GM23338 (cell line): Measurements from ENCODE around the gene RNF19B. TPM values are rescaled to one million over a fixed set of nuclear protein-coding genes. Genes with fewer than 3 reads are reported as not detected.
A peak's percentile ranks its signal among the peaks of the same experiment; 100 is the strongest.

Source experiments
- ATAC-seq: fragments of 200-7000 bp; cut with Tn5 transposase; 3 replicates; pipeline ENCODE4 v1.9.1; 2020
- DNase-seq: peaks from one replicate; pipeline ENCODE4 v3.0.0-alpha.2; 2015; ENCODE audit warnings: low spot score
- H2AFZ ChIP-seq: fragments of 200-600 bp; sonication (generic); 2 replicates; pipeline ENCODE4 v1.8.0; 2016; ENCODE audit warnings: antibody characterized with exemption, mild to moderate bottlenecking, moderate library complexity
- H3F3A ChIP-seq: fragments of 200-600 bp; sonication (generic); replicated peaks from 2 replicates; pipeline ENCODE4 v1.8.0; 2017; ENCODE audit warnings: antibody characterized with exemption, mixed run types, low read depth
- H3K27ac ChIP-seq: fragments of 200-600 bp; sonication (generic); 2 replicates; pipeline ENCODE4 v1.6.1; 2016; ENCODE audit warnings: low read depth
- H3K27me3 ChIP-seq: fragments of 200-600 bp; sonication (generic); 2 replicates; pipeline ENCODE4 v1.8.0; 2016; ENCODE audit warnings: mild to moderate bottlenecking, mixed run types, moderate library complexity; ENCODE audit not compliant: insufficient read depth
- H3K36me3 ChIP-seq: fragments of 200-600 bp; sonication (generic); 2 replicates; pipeline ENCODE4 v1.8.0; 2016; ENCODE audit warnings: mild to moderate bottlenecking; ENCODE audit not compliant: insufficient read depth
- H3K4me1 ChIP-seq: fragments of 200-600 bp; sonication (generic); 2 replicates; pipeline ENCODE4 v1.8.0; 2016; ENCODE audit warnings: mild to moderate bottlenecking, moderate library complexity; ENCODE audit not compliant: insufficient read depth
- H3K4me2 ChIP-seq: fragments of 200-600 bp; sonication (generic); 2 replicates; pipeline ENCODE4 v1.7.1; 2017; ENCODE audit warnings: mixed run types
- H3K4me3 ChIP-seq: fragments of 200-600 bp; sonication (generic); 2 replicates; pipeline ENCODE4 v1.6.1; 2016; ENCODE audit warnings: mixed run types
- H3K79me2 ChIP-seq: fragments of 200-600 bp; sonication (generic); replicated peaks from 2 replicates; pipeline ENCODE4 v1.8.0; 2017; ENCODE audit warnings: mild to moderate bottlenecking; ENCODE audit not compliant: insufficient read depth
- H3K9me2 ChIP-seq: fragments of 200-600 bp; sonication (generic); 2 replicates; pipeline ENCODE4 v1.8.0; 2017; ENCODE audit not compliant: insufficient read depth
- H4K20me1 ChIP-seq: fragments of 200-600 bp; sonication (generic); replicated peaks from 2 replicates; pipeline ENCODE4 v1.8.0; 2017; ENCODE audit warnings: mild to moderate bottlenecking; ENCODE audit not compliant: insufficient read depth
- H3K27ac Mint-ChIP-seq: 2 replicates; pipeline ENCODE4 v1.8.0; 2020; ENCODE audit warnings: inconsistent platforms, mild to moderate bottlenecking, moderate library complexity, mixed read lengths
- H3K27me3 Mint-ChIP-seq: 3 replicates; pipeline ENCODE4 v1.8.0; 2022; ENCODE audit warnings: low read depth, mild to moderate bottlenecking, moderate library complexity, mixed read lengths, inconsistent platforms; ENCODE audit not compliant: insufficient read depth, poor library complexity
- H3K36me3 Mint-ChIP-seq: 3 replicates; pipeline ENCODE4 v1.8.0; 2021; ENCODE audit warnings: low read depth, mild to moderate bottlenecking, inconsistent platforms, moderate library complexity, mixed read lengths
- H3K4me1 Mint-ChIP-seq: 3 replicates; pipeline ENCODE4 v1.8.0; 2020; ENCODE audit warnings: mild to moderate bottlenecking, inconsistent platforms, mixed read lengths
- H3K4me3 Mint-ChIP-seq: 3 replicates; pipeline ENCODE4 v1.8.0; 2021; ENCODE audit warnings: moderate library complexity, mild to moderate bottlenecking, inconsistent platforms, mixed read lengths
- H3K9me3 Mint-ChIP-seq: 3 replicates; pipeline ENCODE4 v1.8.0; 2020; ENCODE audit warnings: moderate library complexity, mild to moderate bottlenecking, inconsistent platforms, mixed read lengths
- CREB1 ChIP-seq: fragments of 250-450 bp; sonication (Bioruptor Pico); IDR thresholded peaks from 2 replicates; pipeline ENCODE4 v1.5.0; 2020; ENCODE audit warnings: low read depth, mild to moderate bottlenecking, moderate library complexity
- EZH2 ChIP-seq: fragments of 200-600 bp; sonication (generic); IDR thresholded peaks from one replicate; pipeline ENCODE4 v1.8.0; 2017; ENCODE audit warnings: antibody characterized with exemption, mild to moderate bottlenecking, low read depth; ENCODE audit not compliant: unreplicated experiment
- EZH2phosphoT487 ChIP-seq: fragments of 200-600 bp; sonication (generic); IDR thresholded peaks from one replicate; pipeline ENCODE4 v1.8.1; 2018; ENCODE audit warnings: antibody characterized with exemption; ENCODE audit not compliant: unreplicated experiment
- NANOG ChIP-seq: IDR thresholded peaks from 2 replicates; pipeline ENCODE4 v1.6.1; 2016; ENCODE audit warnings: antibody characterized with exemption, borderline replicate concordance
- POLR2AphosphoS5 ChIP-seq: IDR thresholded peaks from 2 replicates; pipeline ENCODE4 v1.6.1; 2016; ENCODE audit warnings: antibody characterized with exemption, low read depth
- STAT1 ChIP-seq: IDR thresholded peaks from one replicate; pipeline ENCODE4 v1.6.1; 2016; ENCODE audit warnings: antibody characterized with exemption; ENCODE audit not compliant: unreplicated experiment
- ZNF331 ChIP-seq: fragments of 250-450 bp; sonication (Bioruptor Pico); IDR thresholded peaks from 2 replicates; pipeline ENCODE4 v1.5.0; 2020; ENCODE audit warnings: low read depth, mild to moderate bottlenecking, moderate library complexity
- polyA plus RNA-seq: library from polyadenylated mRNA; unstranded; fragments of >200 nt; fragmentation: Nextera tagmentation; extraction: Ambion mirVana; gene quantifications from 2 replicates; pipeline ENCODE4 v1.2.1, GENCODE V29; 2016
- total RNA-seq: library from RNA; depleted of rRNA; stranded (reverse); fragments of >200 nt; shearing (Covaris generic); gene quantifications from 2 replicates; pipeline ENCODE4 v1.2.3, GENCODE V29; 2014
- TF ChIP-seq, protein P1 (sequence below), 2 experiments: fragments of 200-600 bp in 1 of 2; sonication (generic) in 1 of 2; conservative IDR thresholded peaks; 2 replicates each; pipeline versions ENCODE4 v1.5.1 to v1.6.1; 2016 to 2017; ENCODE audit warnings: antibody characterized with exemption in 2 of 2, low read depth in 2 of 2, mild to moderate bottlenecking in 2 of 2, moderate library complexity in 1 of 2
- TF ChIP-seq, protein P2 (sequence below): IDR thresholded peaks from 2 replicates; pipeline ENCODE4 v1.6.1; 2016; ENCODE audit warnings: antibody characterized with exemption
- TF ChIP-seq, protein P3 (sequence below): fragments of 250-450 bp; sonication (Bioruptor Pico); IDR thresholded peaks from 2 replicates; pipeline ENCODE4 v1.5.0; 2020; ENCODE audit warnings: mild to moderate bottlenecking, moderate library complexity

RNF19B gene
- total and polyA plus RNA-seq, 2 experiments from 2014 or later = 2.9 to 11.9 TPM

DNA sequence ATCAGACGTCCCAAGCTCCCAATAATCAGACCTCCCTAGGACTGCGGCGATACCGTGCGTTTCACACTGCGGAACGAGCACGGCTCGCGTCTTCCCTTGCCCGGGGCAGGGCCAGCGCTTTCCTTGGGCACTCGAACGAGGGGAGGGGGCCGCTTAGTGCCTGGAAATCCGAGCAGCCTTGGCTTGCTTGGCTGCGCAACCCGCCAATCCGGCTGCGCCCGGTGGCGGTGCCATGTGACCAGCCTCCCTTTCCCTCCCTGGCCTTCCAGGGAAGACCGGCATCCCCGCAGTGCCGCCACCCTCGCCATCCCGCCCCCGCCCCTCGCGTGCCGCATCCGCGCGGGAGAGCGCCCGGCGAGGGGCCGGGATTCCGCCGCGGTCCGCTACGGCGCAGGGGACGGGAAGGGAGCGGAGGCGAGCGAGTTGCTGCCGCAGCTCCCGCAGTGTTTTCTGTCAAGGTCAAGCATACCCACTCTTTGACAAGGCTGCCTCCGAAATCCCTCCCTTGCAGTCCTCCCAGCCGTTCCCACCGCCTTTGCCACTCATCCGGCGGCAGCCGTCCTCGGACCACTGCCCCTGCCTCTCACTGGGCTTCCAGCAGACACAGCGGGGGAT is 8.3 kb upstream of the RNF19B start:
- peak overlapping the region; percentile 74 for H3K4me3 Mint-ChIP-seq
- Histone ChIP-seq H3K4me1 (peaks cover 4% of the 10 kb centered on the region; the same call in 1 of the 2 replicates), H3K27me3 (peaks cover 39% of the 10 kb centered on the region), H3K36me3 (no peaks in the 10 kb centered on the region), H2AFZ (peak overlapping the region; percentile 85), H3K79me2 (no peaks in the 10 kb centered on the region), H3F3A (no peaks in the 10 kb centered on the region), H3K27ac (no peak overlapping the region), H3K4me3 (peak overlapping the region; percentile 76), H4K20me1 (no peaks in the 10 kb centered on the region), H3K4me2 (peak overlapping the region; percentile 86), H3K9me2 (peaks cover 3% of the 10 kb centered on the region; the same call in 1 of the 2 replicates)
- DNase-seq (peak; percentile 93), ATAC-seq (peak; percentile 99)
- peak; percentile 41; the same call in 1 of the 2 replicates for TF ChIP-seq POLR2AphosphoS5
- TF ChIP-seq ZNF331 (CRISPR knock-in tag) = no peak
- H3K36me3 Mint-ChIP-seq = peaks cover 13% of the 10 kb centered on the region
- H3K27me3 Mint-ChIP-seq = peaks cover 24% of the 10 kb centered on the region
- H3K4me1 Mint-ChIP-seq = peaks cover 15% of the 10 kb centered on the region
- peaks cover 19% of the 10 kb centered on the region for H3K9me3 Mint-ChIP-seq
- no peak overlapping the region for H3K27ac Mint-ChIP-seq

DNA sequence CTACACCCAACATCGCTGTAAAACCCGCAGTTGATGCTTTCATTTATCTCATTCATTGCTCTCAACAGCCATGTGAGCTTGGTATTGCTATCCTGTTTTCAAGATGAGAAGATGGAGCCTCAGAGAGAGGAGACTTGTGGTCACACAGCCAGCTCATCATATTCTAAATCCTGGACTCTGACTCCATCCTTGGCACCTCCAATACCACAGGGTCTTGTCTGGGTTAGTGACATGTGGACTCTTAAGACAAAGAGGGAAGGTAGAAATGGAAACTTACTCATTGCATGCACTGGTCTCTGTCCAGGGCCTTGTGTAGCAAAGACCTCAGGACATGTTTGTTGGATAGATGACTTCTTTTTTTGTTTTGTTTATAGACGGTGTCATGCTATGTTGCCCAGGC is 7.0 kb upstream of the RNF19B start:
- Histone ChIP-seq H3K27ac (no peak overlapping the region), H3K79me2 (no peaks in the 10 kb centered on the region), H4K20me1 (no peaks in the 10 kb centered on the region), H2AFZ (no peak overlapping the region), H3F3A (no peaks in the 10 kb centered on the region), H3K4me2 (no peak overlapping the region), H3K4me1 (peaks cover 4% of the 10 kb centered on the region; the same call in 1 of the 2 replicates), H3K4me3 (no peak overlapping the region), H3K9me2 (peaks cover 3% of the 10 kb centered on the region; the same call in 1 of the 2 replicates), H3K27me3 (peaks cover 48% of the 10 kb centered on the region), H3K36me3 (no peaks in the 10 kb centered on the region)
- Mint-ChIP-seq H3K36me3 (peaks cover 10% of the 10 kb centered on the region), H3K27ac (no peak overlapping the region), H3K4me3 (no peak overlapping the region), H3K9me3 (peaks cover 17% of the 10 kb centered on the region), H3K27me3 (peaks cover 22% of the 10 kb centered on the region), H3K4me1 (peaks cover 7% of the 10 kb centered on the region)
- DNase-seq (no peak), ATAC-seq (no peak)
- TF ChIP-seq CREB1 (no peak), EZH2 (no peak), EZH2phosphoT487 (no peak), NANOG (no peak), STAT1 (no peak), ZNF331 (CRISPR knock-in tag) (no peak)
- TF ChIP-seq, protein P1, sequence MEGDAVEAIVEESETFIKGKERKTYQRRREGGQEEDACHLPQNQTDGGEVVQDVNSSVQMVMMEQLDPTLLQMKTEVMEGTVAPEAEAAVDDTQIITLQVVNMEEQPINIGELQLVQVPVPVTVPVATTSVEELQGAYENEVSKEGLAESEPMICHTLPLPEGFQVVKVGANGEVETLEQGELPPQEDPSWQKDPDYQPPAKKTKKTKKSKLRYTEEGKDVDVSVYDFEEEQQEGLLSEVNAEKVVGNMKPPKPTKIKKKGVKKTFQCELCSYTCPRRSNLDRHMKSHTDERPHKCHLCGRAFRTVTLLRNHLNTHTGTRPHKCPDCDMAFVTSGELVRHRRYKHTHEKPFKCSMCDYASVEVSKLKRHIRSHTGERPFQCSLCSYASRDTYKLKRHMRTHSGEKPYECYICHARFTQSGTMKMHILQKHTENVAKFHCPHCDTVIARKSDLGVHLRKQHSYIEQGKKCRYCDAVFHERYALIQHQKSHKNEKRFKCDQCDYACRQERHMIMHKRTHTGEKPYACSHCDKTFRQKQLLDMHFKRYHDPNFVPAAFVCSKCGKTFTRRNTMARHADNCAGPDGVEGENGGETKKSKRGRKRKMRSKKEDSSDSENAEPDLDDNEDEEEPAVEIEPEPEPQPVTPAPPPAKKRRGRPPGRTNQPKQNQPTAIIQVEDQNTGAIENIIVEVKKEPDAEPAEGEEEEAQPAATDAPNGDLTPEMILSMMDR (conservative IDR thresholded peaks at IDR 0.05; ENCODE audit: low read depth in 2 of 2) = no peak
- TF ChIP-seq, protein P2, sequence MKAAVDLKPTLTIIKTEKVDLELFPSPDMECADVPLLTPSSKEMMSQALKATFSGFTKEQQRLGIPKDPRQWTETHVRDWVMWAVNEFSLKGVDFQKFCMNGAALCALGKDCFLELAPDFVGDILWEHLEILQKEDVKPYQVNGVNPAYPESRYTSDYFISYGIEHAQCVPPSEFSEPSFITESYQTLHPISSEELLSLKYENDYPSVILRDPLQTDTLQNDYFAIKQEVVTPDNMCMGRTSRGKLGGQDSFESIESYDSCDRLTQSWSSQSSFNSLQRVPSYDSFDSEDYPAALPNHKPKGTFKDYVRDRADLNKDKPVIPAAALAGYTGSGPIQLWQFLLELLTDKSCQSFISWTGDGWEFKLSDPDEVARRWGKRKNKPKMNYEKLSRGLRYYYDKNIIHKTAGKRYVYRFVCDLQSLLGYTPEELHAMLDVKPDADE = no peak
- TF ChIP-seq, protein P3, sequence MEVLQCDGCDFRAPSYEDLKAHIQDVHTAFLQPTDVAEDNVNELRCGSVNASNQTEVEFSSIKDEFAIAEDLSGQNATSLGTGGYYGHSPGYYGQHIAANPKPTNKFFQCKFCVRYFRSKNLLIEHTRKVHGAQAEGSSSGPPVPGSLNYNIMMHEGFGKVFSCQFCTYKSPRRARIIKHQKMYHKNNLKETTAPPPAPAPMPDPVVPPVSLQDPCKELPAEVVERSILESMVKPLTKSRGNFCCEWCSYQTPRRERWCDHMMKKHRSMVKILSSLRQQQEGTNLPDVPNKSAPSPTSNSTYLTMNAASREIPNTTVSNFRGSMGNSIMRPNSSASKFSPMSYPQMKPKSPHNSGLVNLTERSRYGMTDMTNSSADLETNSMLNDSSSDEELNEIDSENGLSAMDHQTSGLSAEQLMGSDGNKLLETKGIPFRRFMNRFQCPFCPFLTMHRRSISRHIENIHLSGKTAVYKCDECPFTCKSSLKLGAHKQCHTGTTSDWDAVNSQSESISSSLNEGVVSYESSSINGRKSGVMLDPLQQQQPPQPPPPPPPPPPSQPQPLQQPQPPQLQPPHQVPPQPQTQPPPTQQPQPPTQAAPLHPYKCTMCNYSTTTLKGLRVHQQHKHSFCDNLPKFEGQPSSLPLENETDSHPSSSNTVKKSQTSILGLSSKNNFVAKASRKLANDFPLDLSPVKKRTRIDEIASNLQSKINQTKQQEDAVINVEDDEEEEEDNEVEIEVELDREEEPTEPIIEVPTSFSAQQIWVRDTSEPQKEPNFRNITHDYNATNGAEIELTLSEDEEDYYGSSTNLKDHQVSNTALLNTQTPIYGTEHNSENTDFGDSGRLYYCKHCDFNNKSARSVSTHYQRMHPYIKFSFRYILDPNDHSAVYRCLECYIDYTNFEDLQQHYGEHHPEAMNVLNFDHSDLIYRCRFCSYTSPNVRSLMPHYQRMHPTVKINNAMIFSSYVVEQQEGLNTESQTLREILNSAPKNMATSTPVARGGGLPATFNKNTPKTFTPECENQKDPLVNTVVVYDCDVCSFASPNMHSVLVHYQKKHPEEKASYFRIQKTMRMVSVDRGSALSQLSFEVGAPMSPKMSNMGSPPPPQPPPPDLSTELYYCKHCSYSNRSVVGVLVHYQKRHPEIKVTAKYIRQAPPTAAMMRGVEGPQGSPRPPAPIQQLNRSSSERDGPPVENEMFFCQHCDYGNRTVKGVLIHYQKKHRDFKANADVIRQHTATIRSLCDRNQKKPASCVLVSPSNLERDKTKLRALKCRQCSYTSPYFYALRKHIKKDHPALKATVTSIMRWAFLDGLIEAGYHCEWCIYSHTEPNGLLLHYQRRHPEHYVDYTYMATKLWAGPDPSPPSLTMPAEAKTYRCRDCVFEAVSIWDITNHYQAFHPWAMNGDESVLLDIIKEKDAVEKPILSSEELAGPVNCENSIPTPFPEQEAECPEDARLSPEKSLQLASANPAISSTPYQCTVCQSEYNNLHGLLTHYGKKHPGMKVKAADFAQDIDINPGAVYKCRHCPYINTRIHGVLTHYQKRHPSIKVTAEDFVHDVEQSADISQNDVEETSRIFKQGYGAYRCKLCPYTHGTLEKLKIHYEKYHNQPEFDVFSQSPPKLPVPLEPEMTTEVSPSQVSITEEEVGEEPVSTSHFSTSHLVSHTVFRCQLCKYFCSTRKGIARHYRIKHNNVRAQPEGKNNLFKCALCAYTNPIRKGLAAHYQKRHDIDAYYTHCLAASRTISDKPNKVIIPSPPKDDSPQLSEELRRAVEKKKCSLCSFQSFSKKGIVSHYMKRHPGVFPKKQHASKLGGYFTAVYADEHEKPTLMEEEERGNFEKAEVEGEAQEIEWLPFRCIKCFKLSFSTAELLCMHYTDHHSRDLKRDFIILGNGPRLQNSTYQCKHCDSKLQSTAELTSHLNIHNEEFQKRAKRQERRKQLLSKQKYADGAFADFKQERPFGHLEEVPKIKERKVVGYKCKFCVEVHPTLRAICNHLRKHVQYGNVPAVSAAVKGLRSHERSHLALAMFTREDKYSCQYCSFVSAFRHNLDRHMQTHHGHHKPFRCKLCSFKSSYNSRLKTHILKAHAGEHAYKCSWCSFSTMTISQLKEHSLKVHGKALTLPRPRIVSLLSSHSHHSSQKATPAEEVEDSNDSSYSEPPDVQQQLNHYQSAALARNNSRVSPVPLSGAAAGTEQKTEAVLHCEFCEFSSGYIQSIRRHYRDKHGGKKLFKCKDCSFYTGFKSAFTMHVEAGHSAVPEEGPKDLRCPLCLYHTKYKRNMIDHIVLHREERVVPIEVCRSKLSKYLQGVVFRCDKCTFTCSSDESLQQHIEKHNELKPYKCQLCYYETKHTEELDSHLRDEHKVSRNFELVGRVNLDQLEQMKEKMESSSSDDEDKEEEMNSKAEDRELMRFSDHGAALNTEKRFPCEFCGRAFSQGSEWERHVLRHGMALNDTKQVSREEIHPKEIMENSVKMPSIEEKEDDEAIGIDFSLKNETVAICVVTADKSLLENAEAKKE (CRISPR knock-in tag) = no peak
